Activated T-helper 9 cell treated with anti-CD3 and anti-CD28 coated beads, Interleukin-2, amount 50 U/mL, for 16 hours (primary cell): ENCODE results near the gene UBE2I.
A peak's percentile ranks its signal among the peaks of the same experiment; 100 is the strongest.

ENCODE experiments used
- DNase-seq: peaks from one replicate; pipeline ENCODE4 v3.0.0-alpha.2; 2020; ENCODE audit warnings: low read depth

Gene UBE2I

GRCh38 chr16:1330931-1331711, 21.7 kb downstream of the UBE2I start:
- no peak for DNase-seq

DNA sequence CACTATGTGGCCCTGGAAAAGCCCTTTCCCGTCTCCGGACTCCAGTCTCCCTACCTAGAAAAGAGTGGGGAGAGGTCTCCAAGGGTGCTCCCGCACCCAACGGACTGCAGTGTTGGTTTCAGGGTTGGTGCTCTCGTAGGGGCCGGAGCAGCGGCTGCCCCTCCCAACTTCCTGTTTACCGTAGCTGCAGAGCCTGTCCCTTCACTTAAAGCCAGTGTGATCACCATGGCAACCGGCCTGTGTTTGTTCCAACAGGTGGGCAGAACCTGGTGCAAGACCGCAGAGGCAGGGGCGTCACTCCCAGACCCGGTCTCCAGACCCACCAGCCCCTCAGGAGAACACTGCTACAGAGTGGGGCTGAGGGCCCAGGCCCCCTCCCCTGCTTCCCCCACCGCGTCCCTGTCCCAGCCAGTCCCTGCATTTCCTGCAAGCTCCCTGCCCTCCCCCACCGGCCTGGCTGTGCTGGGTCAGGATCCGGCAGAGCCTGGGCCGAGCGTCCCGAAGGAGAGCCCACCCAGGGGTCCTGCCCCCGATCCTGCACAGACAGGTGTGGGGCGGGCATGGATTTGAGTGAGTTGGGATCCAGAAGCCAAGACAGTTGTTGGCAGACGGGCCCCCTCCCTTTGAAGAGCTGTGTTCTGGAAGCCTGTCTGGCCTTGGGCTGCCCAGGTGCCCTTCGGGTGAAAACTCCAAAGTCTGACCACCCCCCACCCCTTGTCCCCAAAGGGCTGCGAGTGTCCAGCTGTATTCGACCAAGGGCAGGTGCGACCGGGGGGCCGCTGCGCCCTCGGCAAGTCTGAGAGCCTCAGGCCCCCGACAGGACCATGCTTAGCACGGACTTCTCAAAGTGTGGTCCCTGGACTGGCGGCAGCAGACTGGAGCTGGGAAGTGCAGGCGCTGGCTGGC, 22.5 kb downstream of the UBE2I start:
- no peak for DNase-seq

- no peak for DNase-seq
Measured at GRCh38 chr16:1332618-1333148, 23.2 kb downstream of the UBE2I start.

DNA sequence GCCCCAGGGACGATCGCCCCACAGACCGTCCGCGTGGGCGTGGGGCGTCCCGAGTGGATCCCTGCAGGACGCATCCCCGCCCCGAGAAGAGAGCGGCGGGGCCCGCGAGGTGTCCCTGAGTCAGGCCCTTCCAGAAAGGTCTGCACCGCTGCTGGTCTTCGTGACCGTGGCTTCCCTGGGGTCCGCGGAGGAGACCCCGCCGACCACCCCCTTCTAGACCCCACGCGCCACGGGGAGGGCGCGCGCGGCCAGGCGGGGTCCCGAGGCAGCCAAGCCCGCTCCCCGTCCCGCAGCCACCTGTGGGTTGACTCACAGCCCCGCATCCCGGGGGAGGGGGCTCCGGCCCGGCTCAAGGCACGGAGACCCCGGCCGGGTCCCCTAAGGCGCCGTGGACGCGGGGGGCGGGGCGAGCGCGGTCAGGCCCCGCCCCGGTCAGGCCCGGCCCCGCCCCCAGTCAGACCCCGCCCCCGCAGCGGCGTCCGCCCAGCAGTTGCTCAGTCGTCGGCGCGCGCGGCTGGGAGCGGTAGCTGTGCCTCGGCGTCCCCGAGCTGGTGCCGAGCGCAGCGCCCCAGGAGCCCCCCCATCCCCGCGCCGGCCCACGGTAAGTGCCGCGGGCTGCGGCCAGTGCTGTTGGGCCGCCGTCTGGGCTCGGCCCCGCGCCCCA, 23.8 kb downstream of the UBE2I start, which contains the start of gene BAIAP3:
BAIAP3 (plus strand) TSS at position 497 of the 664 bp plus-strand sequence. CDS start 4,905 bp downstream, outside the sequence.
- DNase-seq: peak; percentile 44

DNA sequence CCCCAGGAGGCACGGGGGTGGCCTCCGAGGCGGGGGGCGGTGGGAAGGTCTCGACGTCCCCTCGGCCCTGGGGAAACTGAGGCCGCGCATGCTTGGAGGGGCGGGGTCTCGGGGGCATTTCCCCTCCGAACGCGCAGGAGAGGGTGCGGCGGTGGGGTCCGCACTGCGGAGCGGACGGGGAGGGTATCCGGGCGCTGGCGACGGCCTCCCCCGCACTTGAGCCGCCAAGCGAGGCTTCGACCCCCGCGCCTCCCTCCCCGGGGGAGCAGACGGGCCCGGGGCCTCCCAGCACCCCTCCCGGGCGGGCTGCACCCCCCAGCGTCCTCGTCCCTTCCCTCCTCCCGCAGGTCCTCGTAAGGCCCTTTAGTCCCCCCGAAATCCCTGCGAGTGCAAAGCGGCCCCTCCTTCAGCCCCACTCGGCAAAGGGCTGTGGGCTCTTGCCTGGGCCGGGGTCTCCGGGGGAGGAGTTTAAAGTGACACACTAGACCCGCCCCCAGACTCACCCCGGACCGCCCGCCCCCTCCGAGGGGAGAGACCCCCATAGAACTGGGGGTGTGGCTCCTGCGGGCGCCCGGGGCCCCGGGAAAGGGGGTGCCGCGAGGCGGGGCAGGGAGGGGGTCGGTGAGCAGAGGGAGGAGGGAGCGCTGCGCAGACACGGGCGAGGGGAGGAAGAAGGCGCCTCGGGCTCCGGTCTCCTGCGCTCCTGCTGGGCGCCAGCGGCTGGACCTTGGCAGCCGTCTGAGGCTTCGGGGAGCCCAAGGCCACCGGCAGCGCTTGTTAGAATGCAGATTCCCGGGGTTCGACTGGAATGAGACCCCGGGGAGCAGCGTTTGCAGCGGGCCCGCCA, 24.6 kb downstream of the UBE2I start:
- no peak for DNase-seq

DNA sequence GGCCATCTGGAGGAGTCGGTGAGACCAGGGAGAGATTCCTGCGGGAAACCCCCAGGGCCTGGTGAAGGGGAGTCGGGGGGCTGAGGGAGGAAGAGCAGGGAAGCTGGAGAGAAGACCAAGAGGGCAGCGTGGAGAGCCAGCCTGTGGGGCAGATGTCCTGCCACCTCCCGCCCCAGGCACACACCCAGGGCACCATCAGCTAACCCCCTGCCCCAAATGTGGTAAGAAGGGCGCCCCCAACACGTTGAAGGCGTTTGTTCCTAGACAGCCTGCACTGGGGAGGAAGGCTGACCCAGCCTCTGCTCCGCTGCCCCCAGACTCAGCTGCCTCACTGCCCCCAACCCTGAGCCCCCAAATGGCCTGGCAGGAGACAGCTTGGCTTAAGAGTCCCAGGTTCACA, 25.3 kb downstream of the UBE2I start:
- DNase-seq: no peak

GRCh38 chr16:1335211-1335971, 26.0 kb downstream of the UBE2I start:
- no peak for DNase-seq

DNA sequence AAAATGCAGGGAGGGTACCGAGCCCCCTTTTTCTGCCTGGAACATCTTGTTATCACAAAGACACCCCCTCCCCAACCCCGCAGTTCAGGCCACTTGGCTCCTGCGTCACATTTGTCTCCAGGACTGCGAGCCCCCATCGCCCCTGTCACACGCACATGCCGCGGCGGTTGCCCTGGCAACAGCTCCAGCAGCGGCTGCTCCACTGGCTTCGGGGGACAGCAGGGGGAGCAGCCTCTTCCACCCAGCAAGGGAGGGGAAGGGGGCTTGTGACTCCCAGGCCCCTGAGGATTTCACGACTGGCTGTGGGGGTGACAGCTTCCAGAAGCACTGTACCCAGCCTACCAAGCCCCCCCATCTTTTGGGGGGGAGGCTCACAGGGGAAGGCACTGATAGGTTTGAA, 26.6 kb downstream of the UBE2I start:
- no peak for DNase-seq

- DNase-seq: no peak
Measured at GRCh38 chr16:1336619-1337018, 27.2 kb downstream of the UBE2I start.

GRCh38 chr16:1337486-1337885, 28.1 kb downstream of the UBE2I start:
- no peak for DNase-seq

- no peak for DNase-seq
Measured at GRCh38 chr16:1338119-1338730, 28.8 kb downstream of the UBE2I start.

- no peak for DNase-seq
Measured at GRCh38 chr16:1338855-1339675, 29.6 kb downstream of the UBE2I start.

DNA sequence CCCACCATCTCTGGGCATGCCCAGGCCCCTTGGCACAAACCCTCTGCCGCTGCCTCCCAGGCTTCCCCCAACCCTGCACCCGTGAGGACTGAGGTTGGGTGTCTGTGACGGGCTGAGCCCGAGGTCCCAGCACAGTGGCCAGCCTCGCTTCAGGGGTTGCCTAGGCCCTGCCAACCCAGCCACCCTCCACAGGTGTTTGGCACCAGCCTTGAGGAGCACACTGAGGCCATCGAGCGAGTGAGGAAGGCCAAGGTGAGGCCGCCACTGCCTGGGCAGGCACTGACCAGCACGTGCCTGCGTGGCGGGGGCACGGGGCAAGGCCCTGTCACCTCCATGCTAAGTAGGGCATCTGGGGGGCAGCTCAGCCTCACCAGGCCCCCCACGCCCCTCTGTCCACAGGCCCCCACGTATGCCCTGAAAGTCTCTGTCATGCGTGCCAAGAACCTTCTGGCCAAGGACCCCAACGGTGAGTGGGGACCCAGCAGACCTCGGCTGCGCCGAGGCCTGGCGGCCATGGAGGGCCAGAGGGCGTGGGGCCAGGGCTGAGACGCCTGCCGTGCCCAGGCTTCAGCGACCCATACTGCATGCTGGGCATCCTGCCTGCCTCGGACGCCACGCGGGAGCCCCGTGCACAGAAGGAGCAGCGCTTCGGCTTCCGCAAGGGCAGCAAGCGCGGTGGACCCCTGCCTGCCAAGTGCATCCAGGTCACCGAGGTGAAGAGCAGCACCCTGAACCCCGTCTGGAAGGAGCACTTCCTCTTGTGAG, 31.5 kb downstream of the UBE2I start:
- DNase-seq: no peak

- no peak for DNase-seq
Measured at GRCh38 chr16:1341495-1342420, 32.3 kb downstream of the UBE2I start.

- DNase-seq: peak; percentile 83
Measured at GRCh38 chr16:1342526-1343427, 33.3 kb downstream of the UBE2I start.
